ENCODE data around the gene RMP24.
A peak's percentile ranks its signal among the peaks of the same experiment; 100 is the strongest.

RMP24 gene

DNA sequence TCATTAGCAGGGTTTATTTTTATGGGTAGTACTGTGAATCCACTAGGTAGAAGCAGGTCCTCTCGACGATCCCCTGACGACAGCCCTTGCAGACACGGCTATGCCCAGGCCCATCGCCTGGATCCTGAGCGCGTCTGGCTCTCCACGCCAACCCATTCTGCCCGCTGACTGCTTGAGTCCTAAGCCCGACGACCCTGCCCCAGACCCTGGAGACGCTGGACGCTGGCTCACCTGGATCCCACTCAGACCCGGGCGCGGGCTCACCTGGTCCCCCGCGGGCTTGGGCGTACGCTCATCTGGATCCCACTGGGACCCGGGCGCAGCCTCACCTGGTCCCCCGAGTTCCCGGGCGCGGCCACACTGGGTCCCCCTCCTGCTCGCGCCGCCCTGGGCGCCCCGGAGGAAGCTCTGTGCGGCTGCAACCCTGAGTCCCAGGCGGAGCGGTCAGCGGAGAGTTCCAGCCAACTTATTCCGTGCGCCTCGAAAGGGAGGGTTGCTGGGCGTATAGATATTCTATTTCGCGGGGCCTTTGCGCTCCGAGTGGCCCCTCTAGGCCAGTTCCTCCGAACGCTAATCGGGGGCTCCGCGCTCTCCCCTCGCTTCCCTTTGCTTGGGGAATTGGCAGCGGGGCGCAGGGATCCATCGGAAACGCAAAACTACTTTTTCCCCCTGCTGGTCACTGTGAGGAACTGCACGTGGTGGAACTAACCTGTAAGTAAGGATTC is 22.4 kb upstream of the RMP24 start:
- peak; percentile 37 for DNase-seq
- no peaks in the 10 kb centered on the region for H3K9me3 Mint-ChIP-seq
- TF ChIP-seq, protein P1, sequence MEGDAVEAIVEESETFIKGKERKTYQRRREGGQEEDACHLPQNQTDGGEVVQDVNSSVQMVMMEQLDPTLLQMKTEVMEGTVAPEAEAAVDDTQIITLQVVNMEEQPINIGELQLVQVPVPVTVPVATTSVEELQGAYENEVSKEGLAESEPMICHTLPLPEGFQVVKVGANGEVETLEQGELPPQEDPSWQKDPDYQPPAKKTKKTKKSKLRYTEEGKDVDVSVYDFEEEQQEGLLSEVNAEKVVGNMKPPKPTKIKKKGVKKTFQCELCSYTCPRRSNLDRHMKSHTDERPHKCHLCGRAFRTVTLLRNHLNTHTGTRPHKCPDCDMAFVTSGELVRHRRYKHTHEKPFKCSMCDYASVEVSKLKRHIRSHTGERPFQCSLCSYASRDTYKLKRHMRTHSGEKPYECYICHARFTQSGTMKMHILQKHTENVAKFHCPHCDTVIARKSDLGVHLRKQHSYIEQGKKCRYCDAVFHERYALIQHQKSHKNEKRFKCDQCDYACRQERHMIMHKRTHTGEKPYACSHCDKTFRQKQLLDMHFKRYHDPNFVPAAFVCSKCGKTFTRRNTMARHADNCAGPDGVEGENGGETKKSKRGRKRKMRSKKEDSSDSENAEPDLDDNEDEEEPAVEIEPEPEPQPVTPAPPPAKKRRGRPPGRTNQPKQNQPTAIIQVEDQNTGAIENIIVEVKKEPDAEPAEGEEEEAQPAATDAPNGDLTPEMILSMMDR (IDR thresholded peaks at IDR 0.05), result peak; percentile 96
- peaks cover 10% of the 10 kb centered on the region for H3K4me1 Mint-ChIP-seq (ENCODE audit: low read depth)
- no peaks in the 10 kb centered on the region for H3K36me3 Mint-ChIP-seq (ENCODE audit: low read depth)
- peak overlapping the region; percentile 87 for H3K4me3 Mint-ChIP-seq
- no peak overlapping the region for H3K27ac Mint-ChIP-seq
- H3K27me3 Mint-ChIP-seq (ENCODE audit: insufficient read depth), result peaks cover 12% of the 10 kb centered on the region; the same call in 1 of the 2 replicates

DNA sequence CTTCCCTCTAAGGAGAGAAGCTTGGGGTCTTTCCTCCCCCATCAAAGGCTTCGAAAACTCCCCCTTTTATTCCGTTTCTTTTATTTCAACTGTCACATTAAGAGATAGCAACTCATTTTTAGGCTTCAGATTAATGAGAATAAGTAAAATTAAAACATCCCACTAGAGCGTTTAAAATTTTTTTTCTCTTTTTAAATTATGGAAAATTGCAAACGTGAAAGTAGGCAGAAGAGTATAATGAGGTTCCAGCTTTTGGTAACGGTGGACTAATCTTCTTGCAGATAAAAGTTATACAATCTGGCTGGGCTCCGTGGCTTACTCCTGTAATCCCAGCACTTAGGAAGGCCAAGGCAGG is 21.9 kb upstream of the RMP24 start:
- peaks cover 10% of the 10 kb centered on the region for H3K4me1 Mint-ChIP-seq (ENCODE audit: low read depth)
- no peak for DNase-seq
- H3K4me3 Mint-ChIP-seq, result peak overlapping the region; percentile 87; the same call in 1 of the 2 replicates
- H3K27ac Mint-ChIP-seq, result no peak overlapping the region
- H3K36me3 Mint-ChIP-seq (ENCODE audit: low read depth), result no peaks in the 10 kb centered on the region
- H3K9me3 Mint-ChIP-seq, result no peaks in the 10 kb centered on the region
- peaks cover 12% of the 10 kb centered on the region; the same call in 1 of the 2 replicates for H3K27me3 Mint-ChIP-seq (ENCODE audit: insufficient read depth)
- TF ChIP-seq, protein P1 (IDR thresholded peaks at IDR 0.05), result peak; percentile 69

DNA sequence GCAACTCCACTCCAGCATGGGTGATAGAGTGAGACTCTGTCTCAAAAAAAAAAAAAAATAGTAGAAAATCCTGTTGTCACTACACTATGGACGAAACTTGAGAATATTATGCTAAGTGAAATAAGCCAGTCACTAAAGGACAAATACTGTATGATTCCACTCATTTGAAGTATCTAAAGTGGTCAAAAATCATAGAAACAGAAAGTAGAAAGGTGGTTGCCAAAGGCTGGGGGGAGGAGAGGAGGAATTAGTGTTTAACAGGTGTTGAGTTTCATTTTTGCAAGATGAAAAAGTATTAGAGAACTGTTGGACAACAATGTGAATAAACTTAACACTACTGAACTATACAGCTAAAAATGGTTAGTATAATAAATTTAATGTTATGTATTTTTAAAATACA is 18.8 kb upstream of the RMP24 start:
- H3K4me1 Mint-ChIP-seq (ENCODE audit: low read depth), result peaks cover 10% of the 10 kb centered on the region
- no peaks in the 10 kb centered on the region for H3K36me3 Mint-ChIP-seq (ENCODE audit: low read depth)
- TF ChIP-seq, protein P1 (IDR thresholded peaks at IDR 0.05), result no peak
- no peak overlapping the region for H3K4me3 Mint-ChIP-seq
- peaks cover 5% of the 10 kb centered on the region; the same call in 1 of the 2 replicates for H3K27me3 Mint-ChIP-seq (ENCODE audit: insufficient read depth)
- H3K27ac Mint-ChIP-seq, result no peak overlapping the region
- H3K9me3 Mint-ChIP-seq, result no peaks in the 10 kb centered on the region
- no peak for DNase-seq

DNA sequence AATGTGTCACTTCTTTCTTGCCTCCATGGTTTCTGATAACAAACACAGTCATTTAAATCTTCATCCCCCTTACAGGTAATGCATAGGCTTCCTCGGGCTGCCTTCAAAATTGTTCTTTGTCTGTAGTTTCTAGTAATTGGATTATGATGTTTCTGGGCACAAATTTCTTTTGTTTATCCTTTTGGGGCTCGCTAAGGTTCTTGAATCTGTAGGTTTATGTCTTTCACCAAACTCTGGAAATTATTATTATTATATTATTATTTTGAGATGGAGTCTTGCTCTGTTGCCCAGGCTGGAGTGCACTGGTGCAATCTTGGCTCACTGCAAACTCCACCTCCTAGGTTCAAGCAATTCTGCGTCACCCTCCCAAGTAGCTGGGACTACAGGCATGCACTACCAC is 16.3 kb upstream of the RMP24 start:
- TF ChIP-seq, protein P1 (IDR thresholded peaks at IDR 0.05), result no peak
- H3K4me1 Mint-ChIP-seq (ENCODE audit: low read depth), result no peaks in the 10 kb centered on the region
- peaks cover 3% of the 10 kb centered on the region; the same call in 1 of the 2 replicates for H3K27me3 Mint-ChIP-seq (ENCODE audit: insufficient read depth)
- DNase-seq, result no peak
- no peaks in the 10 kb centered on the region for H3K9me3 Mint-ChIP-seq
- no peaks in the 10 kb centered on the region for H3K36me3 Mint-ChIP-seq (ENCODE audit: low read depth)
- no peak overlapping the region for H3K27ac Mint-ChIP-seq
- H3K4me3 Mint-ChIP-seq, result no peak overlapping the region

DNA sequence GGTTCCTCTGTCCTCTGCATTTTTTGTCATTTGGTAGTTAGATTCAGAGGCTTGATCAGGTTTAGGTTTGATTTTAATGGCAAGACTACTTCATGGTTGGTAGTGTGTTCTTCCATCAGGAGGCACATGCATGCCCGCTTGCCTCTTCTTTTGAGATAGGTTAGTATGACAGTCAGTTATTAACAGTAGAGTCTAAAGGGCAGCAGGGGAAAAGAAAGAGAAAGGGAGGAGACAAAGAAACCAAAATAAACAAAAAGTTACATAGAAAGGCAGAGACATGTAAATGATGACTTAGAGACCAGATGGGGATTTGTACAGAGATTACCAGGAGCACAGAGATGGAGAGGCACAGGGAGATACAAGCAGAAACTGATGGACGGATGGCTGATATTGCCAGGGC is 10.2 kb upstream of the RMP24 start:
- peaks cover 27% of the 10 kb centered on the region for H3K27me3 Mint-ChIP-seq (ENCODE audit: insufficient read depth)
- TF ChIP-seq, protein P1 (IDR thresholded peaks at IDR 0.05), result no peak
- no peaks in the 10 kb centered on the region for H3K36me3 Mint-ChIP-seq (ENCODE audit: low read depth)
- DNase-seq, result no peak
- H3K27ac Mint-ChIP-seq, result no peak overlapping the region
- no peak overlapping the region for H3K4me3 Mint-ChIP-seq
- H3K4me1 Mint-ChIP-seq (ENCODE audit: low read depth), result no peaks in the 10 kb centered on the region
- H3K9me3 Mint-ChIP-seq, result no peaks in the 10 kb centered on the region; the same call in 1 of the 2 replicates

All from HFFc6 (cell line).